HepG2 (cell line): ENCODE data around the gene RAB3C. TPM values are rescaled to one million over a fixed set of nuclear protein-coding genes. Genes with fewer than 3 reads are reported as not detected.
A peak's percentile ranks its signal among the peaks of the same experiment; 100 is the strongest.

Experiments
- ATAC-seq: fragments of 200-7000 bp; cut with Tn5 transposase; 3 replicates; pipeline ENCODE4 v1.9.1; 2020; ENCODE audit warnings: mild to moderate bottlenecking, moderate library complexity
- BruUV-seq: library from RNA; stranded (reverse); fragments of 400-500 nt; replicated peaks from 2 replicates; lab custom pipeline; 2021; lab: Mats Ljungman, UMichigan
- CTCF ChIA-PET: fragments of 300-600 bp; formaldehyde crosslinking; extraction: SDS; loops from one replicate; lab custom pipeline; 2021; ENCODE audit warnings: low total read pairs, inconsistent platforms, low intra/inter-chr PET ratio; lab: Yijun Ruan, JAX
- POLR2A ChIA-PET: fragments of 350-600 bp; sonication (Branson Sonifier 250); formaldehyde crosslinking; loops from one replicate; lab custom pipeline; 2020; ENCODE audit warnings: antibody characterized with exemption, inconsistent platforms; lab: Yijun Ruan, JAX
- DNase-seq: peaks from one replicate; pipeline ENCODE4 v3.0.0-alpha.2; 2015; ENCODE audit warnings: low spot score
- FAIRE-seq: peaks from 3 replicates; lab custom pipeline; 2011; peaks lifted over from hg19 to GRCh38; lab: Jason Lieb, UNC
- H2AFZ ChIP-seq: one replicate; pipeline ENCODE4 v1.6.1; 2011; ENCODE audit warnings: low read length, inconsistent platforms
- H3K27ac ChIP-seq: fragments of 300-600 bp; 3 replicates; pipeline ENCODE4 v1.8.0; 2011; ENCODE audit warnings: mixed run types, mild to moderate bottlenecking, mixed read lengths, low read length, inconsistent platforms; ENCODE audit not compliant: insufficient read depth; ENCODE audit errors: extremely low read length
- H3K27me3 ChIP-seq, 2 experiments: fragments of 200-600 bp in 1 of 2; 2 replicates in 1 of 2; 3 replicates in 1 of 2; pipeline versions ENCODE4 v1.6.0 to v1.8.0; 2011; ENCODE audit warnings: low read length in 2 of 2, mild to moderate bottlenecking in 2 of 2, moderate library complexity in 2 of 2, inconsistent platforms in 1 of 2; ENCODE audit not compliant: insufficient read depth in 2 of 2, control insufficient read depth in 1 of 2
- H3K36me3 ChIP-seq, 2 experiments: fragments of 200-600 bp in 1 of 2; replicated peaks in 1 of 2; 2 replicates in 1 of 2; 3 replicates in 1 of 2; pipeline versions ENCODE4 v1.5.1 to v1.8.0; 2011; ENCODE audit warnings: low read length in 2 of 2, inconsistent platforms in 1 of 2; ENCODE audit not compliant: insufficient read depth in 2 of 2, control insufficient read depth in 1 of 2
- H3K4me1 ChIP-seq: 2 replicates; pipeline ENCODE4 v1.5.1; 2012; ENCODE audit warnings: low read length, inconsistent platforms; ENCODE audit not compliant: insufficient read depth
- H3K4me2 ChIP-seq: 2 replicates; pipeline ENCODE4 v1.6.0; 2011; ENCODE audit warnings: low read depth, low read length, inconsistent platforms
- H3K4me3 ChIP-seq, 3 experiments: fragments of 200-600 bp in 1 of 3; sonication (generic), shearing (Covaris generic) in 1 of 3; replicated peaks in 1 of 3; 2 replicates each; pipeline ENCODE4 v1.5.1; 2011 to 2016; ENCODE audit warnings: low read length in 3 of 3, inconsistent platforms in 2 of 3, low read depth in 2 of 3, mild to moderate bottlenecking in 2 of 3, control low read depth in 1 of 3, mixed read lengths in 1 of 3; ENCODE audit not compliant: insufficient read depth in 1 of 3
- H3K79me2 ChIP-seq: one replicate; pipeline ENCODE4 v1.6.1; 2011; ENCODE audit warnings: low read length, inconsistent platforms; ENCODE audit not compliant: insufficient read depth
- H3K9ac ChIP-seq: 2 replicates; pipeline ENCODE4 v1.6.0; 2011; ENCODE audit warnings: mild to moderate bottlenecking, low read depth, low read length, inconsistent platforms; ENCODE audit not compliant: insufficient read depth
- H3K9me3 ChIP-seq: 2 replicates; pipeline ENCODE4 v1.5.1; 2012; ENCODE audit warnings: mild to moderate bottlenecking, low read length
- H4K20me1 ChIP-seq: 2 replicates; pipeline ENCODE4 v1.6.0; 2011; ENCODE audit warnings: inconsistent platforms, mild to moderate bottlenecking, low read length, moderate library complexity; ENCODE audit not compliant: insufficient read depth
- BCLAF1 ChIP-seq: fragments of 450-650 bp; IDR thresholded peaks from 2 replicates; pipeline ENCODE4 v1.6.1; 2017; ENCODE audit warnings: mild to moderate bottlenecking
- CTCF ChIP-seq: sonication (generic); formaldehyde crosslinking; IDR thresholded peaks from 2 replicates; pipeline ENCODE4 v1.5.0; 2020; ENCODE audit warnings: mild to moderate bottlenecking, missing genetic modification reagents, moderate library complexity
- STAG1 ChIP-seq: sonication (generic); formaldehyde crosslinking; IDR thresholded peaks from 2 replicates; pipeline ENCODE4 v1.4.0; 2020; ENCODE audit warnings: missing genetic modification reagents
- WGBS: methylation state at CpG from one replicate; pipeline ENCODE4 v1.1.6; 2017; ENCODE audit warnings: low lambda C conversion rate; 5-methylcytosine and 5-hydroxymethylcytosine counted together
- in situ Hi-C: cut with HindIII; loops from 2 replicates; pipeline ENCODE4 v1.10.0; 2017; ENCODE audit warnings: low pct_unique_long_range_greater_than_20kb; ENCODE audit not compliant: extremely low pct_ligation_motif_present
- intact Hi-C: fragments of 100-400 bp; cut with micrococcal nuclease; formaldehyde crosslinking; loops from one replicate; pipeline ENCODE4 v1.10.0; 2022; ENCODE audit not compliant: unreplicated experiment
- polyA plus RNA-seq, 8 experiments: library from polyadenylated mRNA; depleted of rRNA in 3 of 8; stranded (reverse) in 7 of 8; unstranded in 1 of 8; fragments of >200 nt; fragmentation: Illumina TruSeq in 4 of 8; extraction: Trizol in 4 of 8; gene quantifications; 2 replicates each; pipeline versions ENCODE4 v1.2.1 to v1.2.3, GENCODE V29; 2011 to 2016; ENCODE audit warnings: low read depth in 4 of 8, missing spikeins in 1 of 8, mixed read lengths in 1 of 8; ENCODE audit not compliant: insufficient read depth in 1 of 8
- total RNA-seq, 5 experiments: library from RNA; depleted of rRNA; stranded (reverse); fragments of >200 nt; fragmentation: Illumina TruSeq; extraction: Trizol; gene quantifications; 2 replicates each; pipeline ENCODE4 v1.2.3, GENCODE V29; 2016; ENCODE audit warnings: low read depth in 1 of 5

Gene RAB3C
- total and polyA plus RNA-seq, 2 of the 13 experiments (the other 11 are each of a cell fraction or from before 2014, with no cell fraction given), result not detected

GRCh38 chr5:58717303-58718007 lies 134.6 kb downstream of the RAB3C start:
- Histone ChIP-seq H3K27me3 (no peaks in the 10 kb centered on the region), H3K4me1 (no peaks in the 10 kb centered on the region), H3K27ac (no peak overlapping the region), H4K20me1 (no peaks in the 10 kb centered on the region), H3K4me3 (no peak overlapping the region), H3K36me3 (no peaks in the 10 kb centered on the region), H3K79me2 (no peaks in the 10 kb centered on the region), H2AFZ (no peak overlapping the region), H3K4me2 (no peak overlapping the region), H3K9me3 (no peaks in the 10 kb centered on the region), H3K9ac (no peak overlapping the region)
- no peak for DNase-seq
- intact Hi-C loops (no loop called here), in situ Hi-C loops (no loop called here)
- BruUV-seq, result no TSS peak
- FAIRE-seq, result no peak
- ChIA-PET CTCF (no interaction called here), POLR2A (no interaction called here)
- WGBS, result 23% methylated on average over 5 of the region's 5 CpGs
- TF ChIP-seq STAG1 (CRISPR knock-in tag), result peak; percentile 38; the same call in 1 of the 2 replicates
- TF ChIP-seq BCLAF1, result no peak
- TF ChIP-seq CTCF (CRISPR knock-in tag), result peak; percentile 25; the same call in 1 of the 2 replicates
- ATAC-seq, result no peak; the same call in 2 of the 3 replicates
